CD14-positive monocyte (primary cell): Measurements from ENCODE around the gene PI4KA. TPM values are rescaled to one million over a fixed set of nuclear protein-coding genes. Genes with fewer than 3 reads are reported as not detected.
"Not testable (repeated sequence)": the region's sequence is repeated elsewhere in the genome, so short reads cannot be mapped to it uniquely, and the experiment has no call there.

Experiments used
- DNase-seq, 3 donors: peaks; one replicate each; pipeline ENCODE4 v3.0.0-alpha.2; 2011 to 2022
- H2AFZ ChIP-seq: 2 replicates; pipeline ENCODE4 v1.6.0; 2012; ENCODE audit warnings: mild to moderate bottlenecking, low read depth, low read length, inconsistent platforms; ENCODE audit not compliant: insufficient read depth, poor library complexity, severe bottlenecking
- H3K27ac ChIP-seq, 2 donors: 1 replicate in 1 of 2; 2 replicates in 1 of 2; pipeline ENCODE4 v1.5.1; 2012 to 2013; ENCODE audit warnings: low read length in 2 of 2, control low read depth in 1 of 2, inconsistent platforms in 1 of 2, low read depth in 1 of 2, mild to moderate bottlenecking in 1 of 2
- H3K27me3 ChIP-seq, 2 donors: one replicate each; pipeline versions ENCODE4 v1.6.0 to v1.6.1; 2011 to 2013; ENCODE audit warnings: low read length in 2 of 2; ENCODE audit not compliant: control insufficient read depth in 2 of 2, insufficient read depth in 2 of 2
- H3K36me3 ChIP-seq, 2 donors: replicated peaks in 1 of 2; 1 replicate in 1 of 2; 2 replicates in 1 of 2; pipeline versions ENCODE4 v1.5.1 to v1.6.1; 2012 to 2013; ENCODE audit warnings: low read length in 2 of 2, control low read depth in 1 of 2, inconsistent platforms in 1 of 2, mild to moderate bottlenecking in 1 of 2; ENCODE audit not compliant: insufficient read depth in 2 of 2, control insufficient read depth in 1 of 2
- H3K4me1 ChIP-seq, 2 donors: 1 replicate in 1 of 2; 2 replicates in 1 of 2; pipeline versions ENCODE4 v1.5.1 to v1.6.1; 2012 to 2013; ENCODE audit warnings: low read length in 2 of 2, control low read depth in 1 of 2, inconsistent platforms in 1 of 2, mild to moderate bottlenecking in 1 of 2, moderate library complexity in 1 of 2; ENCODE audit not compliant: insufficient read depth in 2 of 2, control insufficient read depth in 1 of 2
- H3K4me2 ChIP-seq: replicated peaks from 2 replicates; pipeline ENCODE3; 2012; ENCODE audit warnings: low read length, moderate library complexity, mild to moderate bottlenecking; ENCODE audit not compliant: poor library complexity, severe bottlenecking; ENCODE audit errors: extremely low read depth
- H3K4me3 ChIP-seq, 3 experiments: fragments of 200-600 bp in 1 of 3; sonication (generic) in 1 of 3; replicated peaks in 1 of 3; 1 replicate in 2 of 3; 2 replicates in 1 of 3; pipeline ENCODE4 v1.5.1; 2011 to 2013; ENCODE audit warnings: low read length in 3 of 3, mild to moderate bottlenecking in 3 of 3, control low read depth in 2 of 3, low read depth in 2 of 3, inconsistent platforms in 1 of 3, moderate library complexity in 1 of 3
- H3K79me2 ChIP-seq: 2 replicates; pipeline ENCODE4 v1.6.0; 2012; ENCODE audit warnings: mild to moderate bottlenecking, control low read depth, inconsistent platforms, low read length, moderate library complexity; ENCODE audit not compliant: insufficient read depth
- H3K9ac ChIP-seq: 2 replicates; pipeline ENCODE4 v1.6.0; 2017; ENCODE audit warnings: low read length, mild to moderate bottlenecking; ENCODE audit not compliant: insufficient read depth, poor library complexity, severe bottlenecking
- H3K9me3 ChIP-seq, 2 donors: replicated peaks in 1 of 2; 1 replicate in 1 of 2; 2 replicates in 1 of 2; pipeline versions ENCODE4 v1.5.1 to v1.6.1; 2012 to 2013; ENCODE audit warnings: low read length in 2 of 2, control low read depth in 1 of 2; ENCODE audit not compliant: control insufficient read depth in 1 of 2, insufficient read depth in 1 of 2
- H4K20me1 ChIP-seq: 2 replicates; pipeline ENCODE4 v1.6.0; 2012; ENCODE audit warnings: mild to moderate bottlenecking, low read length, control low read depth, moderate library complexity; ENCODE audit not compliant: insufficient read depth
- H3K27ac Mint-ChIP-seq, 7 donors: one replicate each; pipeline ENCODE4 v1.8.0; 2020; ENCODE audit warnings: mild to moderate bottlenecking in 7 of 7, mixed read lengths in 7 of 7, moderate library complexity in 6 of 7, inconsistent platforms in 2 of 7
- H3K27me3 Mint-ChIP-seq, 3 donors: one replicate each; pipeline ENCODE4 v1.8.0; 2021 to 2022; ENCODE audit warnings: low read depth in 3 of 3, mild to moderate bottlenecking in 3 of 3, mixed read lengths in 3 of 3, moderate library complexity in 3 of 3, inconsistent platforms in 1 of 3
- H3K36me3 Mint-ChIP-seq, 2 donors: one replicate each; pipeline ENCODE4 v1.8.0; 2020; ENCODE audit warnings: mixed read lengths in 2 of 2, inconsistent platforms in 1 of 2, mild to moderate bottlenecking in 1 of 2
- H3K4me1 Mint-ChIP-seq: one replicate; pipeline ENCODE4 v1.8.0; 2020; ENCODE audit warnings: mild to moderate bottlenecking, mixed read lengths
- H3K4me3 Mint-ChIP-seq, 2 donors: one replicate each; pipeline ENCODE4 v1.8.0; 2020; ENCODE audit warnings: mild to moderate bottlenecking in 2 of 2, mixed read lengths in 2 of 2, moderate library complexity in 1 of 2
- H3K9me3 Mint-ChIP-seq, 7 donors: one replicate each; pipeline ENCODE4 v1.8.0; 2020 to 2022; ENCODE audit warnings: mixed read lengths in 7 of 7, mild to moderate bottlenecking in 6 of 7, moderate library complexity in 6 of 7, inconsistent platforms in 2 of 7
- WGBS: methylation state at CpG from one replicate; pipeline ENCODE4 v1.1.5; 2013; ENCODE audit warnings: missing lambda C conversion rate; ENCODE audit not compliant: insufficient coverage; 5-methylcytosine and 5-hydroxymethylcytosine counted together
- intact Hi-C, 2 donors: fragments of 100-400 bp; cut with micrococcal nuclease; formaldehyde crosslinking; loops; one replicate each; pipeline versions ENCODE4 v1.15.0 to v1.15.1; 2023
- polyA plus RNA-seq, 3 donors: library from polyadenylated mRNA; depleted of rRNA in 1 of 3; unstranded in 2 of 3; stranded (reverse) in 1 of 3; fragments of 300-500 nt in 2 of 3; fragments of >200 nt in 1 of 3; fragmentation: Illumina TruSeq in 2 of 3; gene quantifications; 1 replicate in 2 of 3; 2 replicates in 1 of 3; pipeline ENCODE4 v1.2.3, GENCODE V29; 2012 to 2021

Gene PI4KA
- polyA plus RNA-seq, 3 donors = 22.8 to 74.4 (median 38.2) TPM

GRCh38 chr22:20695205-20695604, 163.4 kb downstream of the PI4KA start:
- no CpG with 5 or more reads among the region's 12 CpGs for WGBS

GRCh38 chr22:20694256-20694655, 164.4 kb downstream of the PI4KA start:
- H3K4me2 ChIP-seq, H3K9ac ChIP-seq, H3K27me3 Mint-ChIP-seq, H3K27ac ChIP-seq, H3K27ac Mint-ChIP-seq, H3K9me3 ChIP-seq, H2AFZ ChIP-seq, H3K79me2 ChIP-seq, H4K20me1 ChIP-seq, H3K4me3 Mint-ChIP-seq, H3K36me3 Mint-ChIP-seq, H3K9me3 Mint-ChIP-seq, H3K4me3 ChIP-seq, H3K4me1 ChIP-seq, H3K27me3 ChIP-seq, H3K4me1 Mint-ChIP-seq, H3K36me3 ChIP-seq, DNase-seq: not testable (repeated sequence)
- no CpG with 5 or more reads among the region's 14 CpGs for WGBS
- intact Hi-C loops = loop anchor here in 1 of 2 donors (10.0 kb wide), 1 partner anchor 89 kb away; no protein-coding TSS in a partner anchor

More at GRCh38 chr22:20695205-20695604, 163.4 kb downstream of the PI4KA start:
- not testable (repeated sequence) for H3K4me1 Mint-ChIP-seq, H3K27me3 Mint-ChIP-seq, H3K27ac ChIP-seq, H3K4me2 ChIP-seq, H3K36me3 ChIP-seq, H3K9ac ChIP-seq, H3K4me3 ChIP-seq, H3K9me3 Mint-ChIP-seq, H3K36me3 Mint-ChIP-seq, H2AFZ ChIP-seq, H3K4me1 ChIP-seq, H3K4me3 Mint-ChIP-seq, H3K27ac Mint-ChIP-seq, H4K20me1 ChIP-seq, H3K79me2 ChIP-seq, H3K27me3 ChIP-seq, H3K9me3 ChIP-seq, DNase-seq
- intact Hi-C loops = loop anchor here in 1 of 2 donors (10.0 kb wide), 1 partner anchor 90 kb away; no protein-coding TSS in a partner anchor

- H3K36me3 ChIP-seq, DNase-seq, H3K9me3 ChIP-seq, H3K4me1 Mint-ChIP-seq, H4K20me1 ChIP-seq, H3K9ac ChIP-seq, H3K36me3 Mint-ChIP-seq, H3K4me1 ChIP-seq, H2AFZ ChIP-seq, H3K27me3 ChIP-seq, H3K9me3 Mint-ChIP-seq, H3K4me3 Mint-ChIP-seq, H3K79me2 ChIP-seq, H3K27ac Mint-ChIP-seq, H3K27ac ChIP-seq, H3K27me3 Mint-ChIP-seq, H3K4me2 ChIP-seq, H3K4me3 ChIP-seq: not testable (repeated sequence)
- intact Hi-C loops = loop anchor here in 1 of 2 donors (10.0 kb wide), 1 partner anchor 88 kb away; no protein-coding TSS in a partner anchor
- 97% methylated on average over 4 of the region's 7 CpGs for WGBS
These were observed 165.7 kb downstream of the PI4KA start for GRCh38 chr22:20692926-20693325.

- H3K4me2 ChIP-seq, H3K79me2 ChIP-seq, H3K27me3 ChIP-seq, H3K9ac ChIP-seq, H3K4me3 ChIP-seq, H3K27ac Mint-ChIP-seq, H3K4me1 ChIP-seq, H3K9me3 Mint-ChIP-seq, DNase-seq, H2AFZ ChIP-seq, H4K20me1 ChIP-seq, H3K27me3 Mint-ChIP-seq, H3K4me3 Mint-ChIP-seq, H3K36me3 ChIP-seq, H3K27ac ChIP-seq, H3K9me3 ChIP-seq, H3K36me3 Mint-ChIP-seq, H3K4me1 Mint-ChIP-seq: not testable (repeated sequence)
- intact Hi-C loops = loop anchor here in 1 of 2 donors (10.0 kb wide), 1 partner anchor 86 kb away; no protein-coding TSS in a partner anchor
- WGBS = 94% methylated on average over 8 of the region's 15 CpGs
These were observed 167.9 kb downstream of the PI4KA start for GRCh38 chr22:20690586-20691317.
